ENCODE measurements around the gene RNF114. TPM values are rescaled to one million over a fixed set of nuclear protein-coding genes. Genes with fewer than 3 reads are reported as not detected.

RNF114 gene
- total RNA-seq, 1 donor from 2014 or later = 46.8 TPM

GRCh38 chr20:49905415-49906091 lies 30.6 kb upstream of the RNF114 start:
- H3K4me1 Mint-ChIP-seq (ENCODE audit: unreplicated experiment) = no peaks in the 10 kb centered on the region
- H3K9me3 Mint-ChIP-seq (ENCODE audit: unreplicated experiment) = no peaks in the 10 kb centered on the region
- no peak for DNase-seq (ENCODE audit: low spot score)
- no peak for TF ChIP-seq CTCF (IDR thresholded peaks at IDR 0.05; ENCODE audit: unreplicated experiment)
- H3K4me3 Mint-ChIP-seq (ENCODE audit: unreplicated experiment) = peak overlapping the region; percentile 67
- peaks cover 3% of the 10 kb centered on the region for H3K27me3 Mint-ChIP-seq (ENCODE audit: unreplicated experiment)
- peak overlapping the region; percentile 25 for H3K27ac Mint-ChIP-seq (ENCODE audit: unreplicated experiment)
- peaks cover 18% of the 10 kb centered on the region for H3K36me3 Mint-ChIP-seq (ENCODE audit: low read depth, unreplicated experiment)

- peaks cover 18% of the 10 kb centered on the region for H3K36me3 Mint-ChIP-seq (ENCODE audit: low read depth, unreplicated experiment)
- H3K27me3 Mint-ChIP-seq (ENCODE audit: unreplicated experiment) = peaks cover 3% of the 10 kb centered on the region
- no peaks in the 10 kb centered on the region for H3K4me1 Mint-ChIP-seq (ENCODE audit: unreplicated experiment)
- no peak overlapping the region for H3K27ac Mint-ChIP-seq (ENCODE audit: unreplicated experiment)
- no peak overlapping the region for H3K4me3 Mint-ChIP-seq (ENCODE audit: unreplicated experiment)
- no peaks in the 10 kb centered on the region for H3K9me3 Mint-ChIP-seq (ENCODE audit: unreplicated experiment)
- no peak for DNase-seq (ENCODE audit: low spot score)
- TF ChIP-seq CTCF (IDR thresholded peaks at IDR 0.05; ENCODE audit: unreplicated experiment) = no peak
Measured at GRCh38 chr20:49906101-49906604, 30.0 kb upstream of the RNF114 start.

GRCh38 chr20:49906615-49907154 lies 29.5 kb upstream of the RNF114 start:
- Mint-ChIP-seq H3K9me3 (ENCODE audit: unreplicated experiment) (no peaks in the 10 kb centered on the region), H3K4me1 (ENCODE audit: unreplicated experiment) (no peaks in the 10 kb centered on the region)

GRCh38 chr20:49907405-49908257 lies 28.6 kb upstream of the RNF114 start:
- TF ChIP-seq CTCF (IDR thresholded peaks at IDR 0.05; ENCODE audit: unreplicated experiment) = no peak
- Mint-ChIP-seq H3K27me3 (ENCODE audit: unreplicated experiment) (peaks cover 3% of the 10 kb centered on the region), H3K27ac (ENCODE audit: unreplicated experiment) (no peak overlapping the region), H3K9me3 (ENCODE audit: unreplicated experiment) (no peaks in the 10 kb centered on the region), H3K4me1 (ENCODE audit: unreplicated experiment) (no peaks in the 10 kb centered on the region), H3K4me3 (ENCODE audit: unreplicated experiment) (no peak overlapping the region), H3K36me3 (ENCODE audit: low read depth, unreplicated experiment) (peaks cover 18% of the 10 kb centered on the region)
- no peak for DNase-seq (ENCODE audit: low spot score)

More at GRCh38 chr20:49906615-49907154, 29.5 kb upstream of the RNF114 start:
- no peak for TF ChIP-seq CTCF (IDR thresholded peaks at IDR 0.05; ENCODE audit: unreplicated experiment)
- Mint-ChIP-seq H3K4me3 (ENCODE audit: unreplicated experiment) (no peak overlapping the region), H3K27me3 (ENCODE audit: unreplicated experiment) (peaks cover 3% of the 10 kb centered on the region), H3K36me3 (ENCODE audit: low read depth, unreplicated experiment) (peaks cover 18% of the 10 kb centered on the region), H3K27ac (ENCODE audit: unreplicated experiment) (no peak overlapping the region)
- no peak for DNase-seq (ENCODE audit: low spot score)
